ENCODE data around the gene PCED1A. TPM values are rescaled to one million over a fixed set of nuclear protein-coding genes. Genes with fewer than 3 reads are reported as not detected.

PCED1A gene
- total RNA-seq, 2 experiments from 2014 or later, result 6.9 to 9.8 TPM

- no TSS peak for BruUV-seq (replicated peaks)
- TF ChIP-seq EZH2phosphoT487 (IDR thresholded peaks at IDR 0.05; ENCODE audit: borderline replicate concordance, low read depth, low read length) (no peak), CTCF (conservative IDR thresholded peaks at IDR 0.05; ENCODE audit: low read length) (no peak)
- H3K4me2 ChIP-seq (ENCODE audit: low read length), result no peak overlapping the region
- no peaks in the 10 kb centered on the region for H3K79me2 ChIP-seq (ENCODE audit: insufficient read depth, low read depth, low read length)
- H2AFZ ChIP-seq (ENCODE audit: low read length), result no peak overlapping the region
- no peaks in the 10 kb centered on the region for H3K9me3 ChIP-seq (ENCODE audit: low read length)
- no peaks in the 10 kb centered on the region for H3K36me3 ChIP-seq (ENCODE audit: insufficient read depth, low read length)
- H4K20me1 ChIP-seq (ENCODE audit: insufficient read depth, low read length), result no peaks in the 10 kb centered on the region; the same call in 1 of the 2 replicates
- intact Hi-C loops (cut with micrococcal nuclease; ENCODE audit: unreplicated experiment), result no loop called here
- H3K27ac ChIP-seq (ENCODE audit: low read depth, low read length, poor library complexity, severe bottlenecking), result no peak overlapping the region
- no peaks in the 10 kb centered on the region for H3K9me2 ChIP-seq (ENCODE audit: insufficient read depth, low read length)
- POLR2A ChIA-PET, result no interaction called here
- no peak for DNase-seq (ENCODE audit: low spot score)
- H3K4me3 ChIP-seq (ENCODE audit: low read depth, low read length, poor library complexity, severe bottlenecking), result no peak overlapping the region
- H3K4me1 ChIP-seq (ENCODE audit: insufficient read depth, low read length, poor library complexity, severe bottlenecking), result no peaks in the 10 kb centered on the region
- CTCF ChIA-PET (ENCODE audit: unreplicated experiment), result no interaction called here
Observed at GRCh38 chr20:2801286-2801728, 39.1 kb downstream of the PCED1A start.

- ChIA-PET CTCF (ENCODE audit: unreplicated experiment) (no interaction called here), POLR2A (interaction anchor here (0.5 kb wide), 1 partner anchor 16 kb away, joined by 3 read pairs; no protein-coding TSS in a partner anchor)
- Histone ChIP-seq H3K9me2 (ENCODE audit: insufficient read depth, low read length) (no peaks in the 10 kb centered on the region), H3K9me3 (ENCODE audit: low read length) (no peaks in the 10 kb centered on the region), H3K79me2 (ENCODE audit: insufficient read depth, low read depth, low read length) (no peaks in the 10 kb centered on the region), H3K27ac (ENCODE audit: low read depth, low read length, poor library complexity, severe bottlenecking) (no peak within 1 kb of the TSS), H2AFZ (ENCODE audit: low read length) (no peak within 1 kb of the TSS), H3K4me2 (ENCODE audit: low read length) (no peak within 1 kb of the TSS), H3K36me3 (ENCODE audit: insufficient read depth, low read length) (no peaks in the 10 kb centered on the region), H4K20me1 (ENCODE audit: insufficient read depth, low read length) (no peaks in the 10 kb centered on the region; the same call in 1 of the 2 replicates), H3K4me1 (ENCODE audit: insufficient read depth, low read length, poor library complexity, severe bottlenecking) (no peaks in the 10 kb centered on the region), H3K4me3 (ENCODE audit: low read depth, low read length, poor library complexity, severe bottlenecking) (no peak within 1 kb of the TSS)
- TF ChIP-seq CTCF (conservative IDR thresholded peaks at IDR 0.05; ENCODE audit: low read length) (no peak), EZH2phosphoT487 (IDR thresholded peaks at IDR 0.05; ENCODE audit: borderline replicate concordance, low read depth, low read length) (no peak)
- no peak for DNase-seq (ENCODE audit: low spot score)
- intact Hi-C loops (cut with micrococcal nuclease; ENCODE audit: unreplicated experiment), result no loop called here
- BruUV-seq (replicated peaks), result no TSS peak
Observed at GRCh38 chr20:2800521-2801285, 39.8 kb downstream of the PCED1A start, which contains the start of gene CPXM1. CPXM1 (minus strand) TSS chr20:2800627; CDS start chr20:2800572, 55 bp downstream.
